T-helper 17 cell (primary cell): ENCODE data around the gene HORMAD1. TPM values are rescaled to one million over a fixed set of nuclear protein-coding genes. Genes with fewer than 3 reads are reported as not detected.
A peak's percentile ranks its signal among the peaks of the same experiment; 100 is the strongest.
"Not testable (repeated sequence)": the region's sequence is repeated elsewhere in the genome, so short reads cannot be mapped to it uniquely, and the experiment has no call there.

Experiments
- ATAC-seq: fragments of 150-1000 bp; cut with Tn5 transposase; 2 replicates; pipeline ENCODE4 v1.10.0; 2021; ENCODE audit warnings: mild to moderate bottlenecking, moderate library complexity
- DNase-seq, 3 donors: peaks; one replicate each; pipeline versions ENCODE4 v3.0.0 to v3.0.0-alpha.2; 2020 to 2021
- H3K9me3 ChIP-seq: one replicate; pipeline ENCODE4 v1.7.0; 2013; ENCODE audit warnings: low read length, mild to moderate bottlenecking; ENCODE audit not compliant: control insufficient read depth, poor library complexity, severe bottlenecking
- H3K27ac Mint-ChIP-seq: one replicate; pipeline ENCODE4 v1.8.0; 2022; ENCODE audit warnings: mild to moderate bottlenecking, moderate library complexity, mixed read lengths
- H3K27me3 Mint-ChIP-seq: one replicate; pipeline ENCODE4 v1.8.0; 2022; ENCODE audit warnings: mixed read lengths
- H3K36me3 Mint-ChIP-seq: one replicate; pipeline ENCODE4 v1.8.0; 2022; ENCODE audit warnings: low read depth, mixed read lengths
- H3K4me1 Mint-ChIP-seq: one replicate; pipeline ENCODE4 v1.8.0; 2022; ENCODE audit warnings: mild to moderate bottlenecking, mixed read lengths
- H3K4me3 Mint-ChIP-seq: one replicate; pipeline ENCODE4 v1.8.0; 2022; ENCODE audit warnings: mild to moderate bottlenecking, moderate library complexity, mixed read lengths
- total RNA-seq, 4 donors: library from RNA in 2 of 4; stranded (reverse) in 2 of 4; gene quantifications; one replicate each; pipeline ENCODE4 v1.2.3 and lab custom pipeline; 2022 to 2026

HORMAD1 gene
- total RNA-seq, 2 donors from 2014 or later: 0.80 TPM; not detected in 1

DNA sequence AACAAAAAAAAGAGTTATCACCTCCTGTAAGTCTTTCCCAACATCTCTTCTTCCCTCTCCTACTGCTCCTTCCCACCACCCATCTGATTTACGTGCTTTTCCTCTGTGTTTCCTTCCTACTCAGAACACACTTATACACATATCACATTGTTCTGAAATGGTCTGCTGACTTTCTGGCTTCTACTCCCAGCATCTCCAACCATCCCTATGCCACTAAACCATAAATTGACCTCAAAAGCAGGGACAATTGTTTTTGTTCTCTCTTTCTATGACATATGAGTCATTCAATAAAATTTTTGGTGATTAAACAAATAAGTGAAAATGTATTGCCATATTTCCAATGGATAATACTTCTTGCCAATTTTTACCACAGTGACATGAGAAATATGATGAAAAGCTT, 31.9 kb downstream of the HORMAD1 start:
- H3K27ac Mint-ChIP-seq: no peak overlapping the region
- H3K27me3 Mint-ChIP-seq: no peaks in the 10 kb centered on the region
- H3K36me3 Mint-ChIP-seq: peaks cover 2% of the 10 kb centered on the region
- no peak for DNase-seq
- H3K4me3 Mint-ChIP-seq: no peak overlapping the region
- H3K4me1 Mint-ChIP-seq: peaks cover 13% of the 10 kb centered on the region
- H3K9me3 ChIP-seq: no peaks in the 10 kb centered on the region
- no peak for ATAC-seq

DNA sequence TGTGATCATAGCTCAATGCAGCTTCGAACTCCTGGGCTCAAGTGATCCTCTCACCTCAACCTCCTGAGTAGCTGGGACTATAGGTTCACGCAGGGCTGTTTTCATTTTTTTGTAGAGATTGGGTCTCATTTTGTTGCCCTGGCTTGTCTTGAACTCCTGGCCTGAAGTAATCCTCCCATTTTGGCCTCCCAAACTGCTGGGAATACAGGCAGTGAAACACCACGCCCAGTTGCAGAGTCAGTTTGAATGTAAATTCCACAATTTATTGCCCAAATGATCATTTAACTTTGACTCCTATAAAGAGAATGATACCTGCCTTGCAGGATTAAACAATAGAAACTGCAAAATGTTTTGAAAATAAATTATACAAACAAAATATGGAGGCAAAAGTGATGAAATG, 34.4 kb downstream of the HORMAD1 start:
- Mint-ChIP-seq H3K4me3 (no peak overlapping the region), H3K27me3 (no peaks in the 10 kb centered on the region), H3K27ac (no peak overlapping the region), H3K4me1 (peaks cover 14% of the 10 kb centered on the region), H3K36me3 (peaks cover 2% of the 10 kb centered on the region)
- no peaks in the 10 kb centered on the region for H3K9me3 ChIP-seq
- ATAC-seq: no peak
- no peak for DNase-seq

DNA sequence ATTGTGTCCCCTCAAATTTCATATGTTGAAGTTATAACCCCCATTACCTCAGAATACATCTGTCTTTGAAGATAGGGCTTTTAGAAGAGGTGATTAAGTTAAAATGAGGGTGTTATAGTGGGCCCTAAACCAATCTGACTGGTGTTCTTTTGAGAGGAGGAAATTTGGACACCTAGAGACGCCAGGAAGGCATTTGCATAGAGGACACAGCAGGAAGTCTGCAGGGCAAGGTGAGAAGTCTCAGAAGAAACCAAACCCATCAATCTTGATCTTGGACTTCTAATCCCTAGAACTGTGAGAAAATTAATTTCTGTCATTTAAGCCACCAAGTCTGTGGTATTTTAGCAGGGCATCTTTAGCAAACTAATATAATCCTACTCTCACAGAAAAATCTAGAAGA, 36.8 kb downstream of the HORMAD1 start:
- ATAC-seq (no peak), DNase-seq (no peak)
- Mint-ChIP-seq H3K27me3 (no peaks in the 10 kb centered on the region), H3K36me3 (peaks cover 2% of the 10 kb centered on the region), H3K4me3 (no peak overlapping the region), H3K4me1 (peaks cover 13% of the 10 kb centered on the region), H3K27ac (no peak overlapping the region)
- H3K9me3 ChIP-seq: no peaks in the 10 kb centered on the region

DNA sequence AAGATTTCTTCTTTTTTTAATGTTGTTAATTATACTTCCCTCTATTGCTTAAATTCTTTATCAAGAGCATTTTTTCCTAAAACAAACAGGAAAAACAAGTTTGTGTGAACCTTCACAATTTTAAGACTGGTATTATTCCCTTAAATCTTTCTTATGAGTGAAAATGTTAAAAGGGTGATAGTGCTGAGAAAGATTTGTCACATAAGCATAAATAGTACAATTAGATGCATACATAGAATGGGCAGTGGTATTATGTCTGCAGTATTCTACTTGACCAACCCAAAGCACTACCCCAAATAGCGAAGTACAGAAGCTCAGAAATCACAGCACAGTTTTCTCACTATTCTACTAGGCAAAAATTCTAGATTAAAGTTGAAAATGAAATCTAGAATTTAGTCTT, 41.7 kb downstream of the HORMAD1 start:
- no peaks in the 10 kb centered on the region for H3K36me3 Mint-ChIP-seq
- H3K27ac Mint-ChIP-seq: no peak overlapping the region
- DNase-seq: no peak
- no peaks in the 10 kb centered on the region for H3K9me3 ChIP-seq
- H3K27me3 Mint-ChIP-seq: no peaks in the 10 kb centered on the region
- no peak overlapping the region for H3K4me3 Mint-ChIP-seq
- ATAC-seq: no peak
- peaks cover 12% of the 10 kb centered on the region for H3K4me1 Mint-ChIP-seq

DNA sequence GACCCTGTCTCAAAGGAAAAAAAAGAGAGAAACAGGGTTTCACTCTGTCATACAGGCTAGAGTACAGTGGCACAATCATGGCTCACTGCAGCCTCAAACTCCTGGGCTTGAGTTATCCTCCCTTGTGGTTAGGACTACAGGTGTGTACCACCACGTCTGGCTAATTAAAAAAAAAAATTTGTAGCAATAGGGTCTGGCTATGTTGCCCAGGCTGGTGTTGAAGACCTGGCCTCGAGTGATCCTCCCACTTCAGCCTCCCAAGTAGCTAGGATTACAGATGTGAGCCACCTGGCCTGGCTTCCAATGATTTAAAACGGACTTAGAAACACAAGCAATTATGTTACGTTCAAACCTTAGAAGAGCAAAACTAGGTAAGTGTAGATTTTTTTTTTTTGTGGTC, 45.8 kb downstream of the HORMAD1 start:
- H3K27me3 Mint-ChIP-seq: no peaks in the 10 kb centered on the region
- H3K27ac Mint-ChIP-seq: peak overlapping the region; percentile 11
- ATAC-seq (no peak), DNase-seq (no peak)
- H3K9me3 ChIP-seq: no peaks in the 10 kb centered on the region
- no peaks in the 10 kb centered on the region for H3K36me3 Mint-ChIP-seq
- no peak overlapping the region for H3K4me3 Mint-ChIP-seq
- peaks cover 2% of the 10 kb centered on the region for H3K4me1 Mint-ChIP-seq

DNA sequence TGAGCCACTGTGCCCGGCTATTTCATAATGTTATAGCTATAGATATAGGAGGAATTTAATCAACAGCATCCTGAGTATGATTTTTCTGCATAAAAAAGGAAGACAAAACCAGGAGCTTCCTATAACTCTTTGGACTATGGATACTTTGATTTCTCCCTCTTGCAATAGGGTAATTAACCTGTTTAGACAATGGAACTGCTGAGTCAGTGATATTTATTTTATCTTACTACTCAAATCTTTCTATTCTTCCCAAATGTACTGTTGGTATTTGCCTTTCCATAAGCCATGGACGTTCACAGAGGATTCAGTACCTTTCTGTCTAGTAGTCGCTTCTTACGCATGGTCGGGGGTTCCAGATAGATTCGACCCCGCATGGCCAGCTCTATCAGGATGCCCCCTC, 57.4 kb downstream of the HORMAD1 start:
- no peaks in the 10 kb centered on the region for H3K27me3 Mint-ChIP-seq
- DNase-seq: no peak
- peaks cover 8% of the 10 kb centered on the region for H3K36me3 Mint-ChIP-seq
- no peak overlapping the region for H3K27ac Mint-ChIP-seq
- no peaks in the 10 kb centered on the region for H3K9me3 ChIP-seq
- no peak for ATAC-seq
- H3K4me1 Mint-ChIP-seq: peaks cover 19% of the 10 kb centered on the region
- H3K4me3 Mint-ChIP-seq: no peak overlapping the region

DNA sequence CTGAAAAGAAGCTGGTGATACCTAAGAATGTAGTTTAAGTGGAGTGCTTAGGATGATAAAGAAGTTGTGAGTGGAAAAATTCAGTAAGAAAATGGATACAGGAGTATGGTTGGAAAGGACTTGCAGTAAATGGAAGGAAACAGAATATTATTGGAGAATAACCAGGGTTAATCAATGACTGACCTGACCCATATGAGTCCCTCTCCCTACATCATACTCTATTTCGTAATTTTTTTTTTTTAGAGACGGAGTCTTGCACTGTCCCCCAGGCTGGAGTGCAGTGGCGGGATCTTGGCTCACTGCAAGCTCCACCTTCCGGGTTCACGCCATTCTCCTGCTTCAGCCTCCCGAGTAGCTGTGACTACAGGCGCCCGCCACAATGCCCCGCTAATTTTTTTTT, 57.9 kb downstream of the HORMAD1 start:
- Mint-ChIP-seq H3K27me3 (no peaks in the 10 kb centered on the region), H3K4me1 (peaks cover 19% of the 10 kb centered on the region), H3K4me3 (no peak overlapping the region), H3K36me3 (peaks cover 8% of the 10 kb centered on the region), H3K27ac (no peak overlapping the region)
- DNase-seq (no peak), ATAC-seq (no peak)
- H3K9me3 ChIP-seq: no peaks in the 10 kb centered on the region

DNA sequence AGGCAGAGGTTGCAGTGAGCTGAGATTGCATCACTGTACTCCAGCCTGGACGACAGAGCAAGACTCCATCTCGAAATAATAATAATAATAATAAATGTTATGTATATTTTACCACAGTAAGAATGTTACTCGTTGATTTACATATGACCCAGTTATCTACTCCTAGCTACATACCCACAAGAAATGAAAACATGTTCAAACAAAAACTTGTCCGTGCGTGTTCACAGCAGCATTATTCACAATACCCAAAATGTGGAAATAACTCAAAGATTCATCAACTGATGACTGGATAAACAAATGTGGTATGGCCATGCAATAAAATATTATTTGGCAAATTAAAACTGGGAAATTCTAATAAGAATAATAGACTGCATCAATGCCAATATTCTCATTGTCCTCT, 59.5 kb downstream of the HORMAD1 start:
- Mint-ChIP-seq H3K4me1 (peaks cover 17% of the 10 kb centered on the region), H3K4me3 (no peak overlapping the region), H3K36me3 (peaks cover 8% of the 10 kb centered on the region), H3K27ac (no peak overlapping the region), H3K27me3 (no peaks in the 10 kb centered on the region)
- no peak for ATAC-seq
- H3K9me3 ChIP-seq: no peaks in the 10 kb centered on the region
- no peak for DNase-seq

DNA sequence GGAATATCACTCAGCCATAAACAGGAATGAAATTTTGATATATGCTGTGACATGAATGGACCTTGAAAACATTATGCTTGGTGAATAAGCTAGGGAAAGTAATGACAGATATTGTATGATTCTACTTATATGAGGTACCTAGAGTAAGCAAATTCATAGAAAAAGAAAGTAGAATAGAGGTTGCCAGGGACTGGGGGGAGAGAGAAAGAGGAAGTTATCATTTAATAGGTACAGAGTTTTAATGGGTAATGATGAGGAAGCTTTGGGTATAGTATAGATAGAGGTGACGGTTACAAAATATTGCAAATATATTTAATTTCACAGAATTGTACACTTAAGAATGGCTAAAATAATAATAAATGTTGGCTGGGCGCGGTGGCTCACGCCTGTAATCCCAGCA, 60.1 kb downstream of the HORMAD1 start:
- H3K27ac Mint-ChIP-seq: no peak overlapping the region
- no peak for ATAC-seq
- H3K36me3 Mint-ChIP-seq: peaks cover 8% of the 10 kb centered on the region
- H3K4me3 Mint-ChIP-seq: no peak overlapping the region
- H3K27me3 Mint-ChIP-seq: no peaks in the 10 kb centered on the region
- H3K4me1 Mint-ChIP-seq: peaks cover 13% of the 10 kb centered on the region
- no peak for DNase-seq
- H3K9me3 ChIP-seq: no peaks in the 10 kb centered on the region

DNA sequence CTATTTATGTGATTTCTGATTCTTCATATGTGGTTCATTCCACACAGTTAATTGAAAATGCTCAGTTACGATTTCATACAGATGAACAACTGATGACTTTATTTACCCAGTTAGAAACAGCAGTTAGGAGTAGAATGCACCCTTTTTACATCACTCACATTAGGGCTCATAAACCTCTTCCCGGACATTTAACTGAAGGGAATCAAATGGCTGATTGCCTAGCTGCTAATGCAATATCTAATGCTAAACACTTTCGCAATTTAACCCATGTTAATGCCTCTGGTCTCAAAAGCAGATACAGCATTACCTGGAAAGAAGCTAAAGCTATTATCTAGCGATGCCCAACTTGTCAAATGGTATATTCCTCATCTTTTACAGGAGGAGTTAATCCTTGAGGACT, 63.6 kb downstream of the HORMAD1 start:
- H3K4me1 Mint-ChIP-seq: peaks cover 12% of the 10 kb centered on the region
- ATAC-seq, H3K27ac Mint-ChIP-seq, DNase-seq, H3K36me3 Mint-ChIP-seq, H3K9me3 ChIP-seq, H3K27me3 Mint-ChIP-seq, H3K4me3 Mint-ChIP-seq: not testable (repeated sequence)

DNA sequence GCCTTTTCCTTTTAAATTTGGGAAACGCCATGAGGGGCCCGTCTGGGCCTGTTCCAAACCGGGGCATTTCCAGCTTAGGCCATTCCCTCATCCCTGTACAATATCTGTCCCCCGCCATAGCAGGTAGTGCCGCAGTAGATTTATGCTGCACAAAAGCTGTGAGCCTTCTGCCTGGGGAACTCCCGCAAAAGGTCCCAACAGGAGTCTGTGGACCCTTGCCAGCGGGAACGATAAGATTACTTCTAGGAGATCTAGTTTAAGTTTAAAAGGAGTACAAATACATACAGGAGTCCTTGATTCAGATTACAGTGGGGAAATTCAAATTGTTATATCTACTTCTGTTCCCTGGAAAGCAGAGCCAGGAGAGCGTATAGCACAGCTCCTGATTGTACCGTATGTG, 66.1 kb downstream of the HORMAD1 start:
- not testable (repeated sequence) for H3K9me3 ChIP-seq, H3K27ac Mint-ChIP-seq, H3K27me3 Mint-ChIP-seq, DNase-seq, ATAC-seq, H3K36me3 Mint-ChIP-seq, H3K4me3 Mint-ChIP-seq
- peaks cover 13% of the 10 kb centered on the region for H3K4me1 Mint-ChIP-seq

DNA sequence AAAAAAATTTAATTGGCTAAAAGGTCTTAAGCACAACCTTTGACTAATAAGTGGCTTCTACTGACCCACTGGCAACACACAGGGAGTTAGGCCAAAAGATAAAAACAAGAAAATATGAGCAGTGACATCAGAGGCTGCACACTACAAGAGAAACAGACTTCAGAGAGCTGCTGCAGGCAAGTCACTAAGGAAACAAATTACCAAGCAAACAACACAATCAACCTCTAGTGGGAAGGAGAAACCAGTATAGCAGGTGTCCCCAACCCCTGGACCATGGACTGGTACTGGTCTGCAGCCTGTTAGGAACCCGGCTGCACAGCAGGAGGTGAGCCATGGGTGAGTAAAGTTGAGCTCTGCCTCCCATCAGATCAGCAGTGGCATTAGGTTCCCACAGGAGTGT, 70.5 kb downstream of the HORMAD1 start:
- no peak overlapping the region for H3K27ac Mint-ChIP-seq
- no peak for ATAC-seq
- H3K27me3 Mint-ChIP-seq: no peaks in the 10 kb centered on the region
- H3K4me1 Mint-ChIP-seq: peaks cover 7% of the 10 kb centered on the region
- H3K36me3 Mint-ChIP-seq: peaks cover 4% of the 10 kb centered on the region
- no peak for DNase-seq
- H3K9me3 ChIP-seq: no peaks in the 10 kb centered on the region
- no peak overlapping the region for H3K4me3 Mint-ChIP-seq

DNA sequence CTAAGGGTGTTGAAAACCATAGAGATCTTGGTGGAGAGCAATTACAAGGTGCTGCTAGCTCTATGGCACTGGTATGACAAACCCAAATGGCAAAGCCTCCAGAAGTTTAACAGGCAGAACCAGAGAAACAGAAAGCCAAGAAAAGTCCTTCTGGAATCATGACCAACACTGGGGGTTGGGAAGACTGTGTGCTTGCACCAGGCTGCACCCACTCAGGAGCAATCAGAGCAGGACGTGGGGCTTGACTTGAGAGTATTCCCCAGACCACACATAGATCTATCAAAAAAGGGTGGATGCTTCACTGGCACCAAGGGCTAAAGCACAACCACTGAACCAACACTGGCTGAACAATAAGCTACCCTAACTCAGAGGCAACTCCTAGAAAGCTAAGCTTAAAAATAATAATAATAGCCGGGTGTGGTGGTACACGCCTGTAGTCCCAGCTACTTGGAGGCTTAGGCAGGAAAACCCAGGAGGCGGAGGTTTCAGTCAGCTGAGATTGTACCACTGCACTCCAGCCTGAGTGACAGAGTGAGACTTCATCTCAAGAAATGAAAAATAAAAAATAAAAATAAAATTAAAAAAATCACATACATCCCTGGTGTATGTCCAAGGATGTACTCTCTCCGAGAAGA, 71.1 kb downstream of the HORMAD1 start:
- no peak overlapping the region for H3K4me3 Mint-ChIP-seq
- no peaks in the 10 kb centered on the region for H3K27me3 Mint-ChIP-seq
- no peak for DNase-seq
- no peak for ATAC-seq
- H3K9me3 ChIP-seq: no peaks in the 10 kb centered on the region
- H3K27ac Mint-ChIP-seq: no peak overlapping the region
- peaks cover 4% of the 10 kb centered on the region for H3K36me3 Mint-ChIP-seq
- H3K4me1 Mint-ChIP-seq: peaks cover 4% of the 10 kb centered on the region
